Pancreas (tissue), 10 donors: ENCODE data around the gene HID1. TPM values are rescaled to one million over a fixed set of nuclear protein-coding genes. Genes with fewer than 3 reads are reported as not detected.
A peak's percentile ranks its signal among the peaks of the same experiment; 100 is the strongest.

Experiments
- ATAC-seq, 4 donors: fragments of 200-7000 bp; cut with Tn5 transposase; one replicate each; pipeline versions ENCODE4 v1.8.0 to v1.9.1; 2020; ENCODE audit warnings: mild to moderate bottlenecking in 4 of 4, moderate library complexity in 4 of 4
- DNase-seq, 6 donors: peaks; one replicate each; pipeline ENCODE4 v3.0.0-alpha.2; 2020
- FAIRE-seq: peaks from 2 replicates; lab custom pipeline; 2012; peaks lifted over from hg19 to GRCh38; lab: Jason Lieb, UNC
- H3K27ac ChIP-seq, 4 donors: fragments of 200-600 bp; sonication (generic); 1 replicate in 3 of 4; 2 replicates in 1 of 4; pipeline versions ENCODE4 v1.5.0 to v1.8.0; 2020
- H3K27me3 ChIP-seq, 4 donors: fragments of 200-600 bp; one replicate each; pipeline ENCODE4 v1.8.0; 2021
- H3K36me3 ChIP-seq, 3 donors: fragments of 200-600 bp; sonication (generic) in 1 of 3; one replicate each; pipeline versions ENCODE4 v1.5.0 to v1.8.0; 2020 to 2021
- H3K4me1 ChIP-seq, 3 donors: fragments of 200-600 bp; one replicate each; pipeline ENCODE4 v1.8.0; 2021
- H3K4me3 ChIP-seq, 4 donors: fragments of 200-600 bp; sonication (generic) in 2 of 4; one replicate each; pipeline versions ENCODE4 v1.5.0 to v1.8.0; 2020 to 2021
- H3K9me3 ChIP-seq, 4 donors: fragments of 200-600 bp; one replicate each; pipeline ENCODE4 v1.8.0; 2021
- CTCF ChIP-seq, 4 donors: fragments of 200-600 bp; sonication (generic) in 3 of 4; IDR thresholded peaks; one replicate each; pipeline versions ENCODE4 v1.5.0 to v1.8.0; 2021; ENCODE audit warnings: antibody characterized with exemption in 4 of 4
- WGBS, 2 donors: extraction: QIAGEN DNeasy Blood & Tissue Kit; methylation state at CpG; one replicate each; pipeline ENCODE4 v1.1.7; 2013; 5-methylcytosine and 5-hydroxymethylcytosine counted together
- intact Hi-C, 3 donors: fragments of 100-400 bp; cut with DNase I; formaldehyde crosslinking; loops; one replicate each; pipeline versions ENCODE4 v1.11.1 to v1.14.2; 2022
- polyA plus RNA-seq, 2 donors: library from polyadenylated mRNA; stranded (reverse); fragments of 200-250 nt; gene quantifications; one replicate each; pipeline ENCODE4 v1.2.3, GENCODE V29; 2013
- total RNA-seq, 6 donors: library from RNA; stranded (reverse); fragmentation: NEBNext Ultra II Directional in 4 of 6; extraction: Animal tissue kit (Norgen Biotek cat#: 25700) in 4 of 6; gene quantifications; one replicate each; pipeline versions ENCODE4 v1.2.1 to v1.2.4, GENCODE V29; 2021 to 2023
- donor health status: healthy with polysubstance abuse.
- donor health status: DM: no; HTN: no; CAD: no; lungs with moderate emphysema.
- donor health status: DM: no; HTN: no; CAD: no.
- donor health status: control.
- donor health status: control.
- donor health status: Bipolar disorder and iron deficiency.
- donor health status: DM: yes; HTN: yes; CAD: no.
- donor health status: DM: no; HTN: no; CAD: no.
- donor health status: DM: no; HTN: no; CAD: no.
- donor health status: DM: yes; HTN: yes; CAD: no.

The HID1 gene
- total and polyA plus RNA-seq, 8 donors: 76.7 to 262 (median 126) TPM

GRCh38 chr17:75001915-75002843, 29.6 kb upstream of the HID1 start:
- DNase-seq: no peak
- Histone ChIP-seq H3K9me3 (no peaks in the 10 kb centered on the region), H3K4me3 (no peak overlapping the region), H3K4me1 (no peaks in the 10 kb centered on the region), H3K27me3 (no peaks in the 10 kb centered on the region), H3K27ac (no peak overlapping the region), H3K36me3 (peaks cover 0 to 8% (median 0%) of the 10 kb centered on the region in 3 donors)
- intact Hi-C loops: no loop called here
- WGBS, 2 donors: 84 to 92% methylated on average over 15 of the region's 15 CpGs
- ATAC-seq: no peak
- TF ChIP-seq CTCF (IDR thresholded peaks at IDR 0.05): no peak
- FAIRE-seq: no peak

- Histone ChIP-seq H3K27ac (no peak overlapping the region), H3K36me3 (peaks cover 0 to 8% (median 0%) of the 10 kb centered on the region in 3 donors), H3K4me3 (no peak overlapping the region), H3K27me3 (no peaks in the 10 kb centered on the region), H3K9me3 (no peaks in the 10 kb centered on the region), H3K4me1 (no peaks in the 10 kb centered on the region)
- no peak for ATAC-seq
- 65 to 75% methylated on average over 4 of the region's 4 CpGs for WGBS, 2 donors
- FAIRE-seq: no peak
- intact Hi-C loops: no loop called here
- DNase-seq: no peak
- TF ChIP-seq CTCF (IDR thresholded peaks at IDR 0.05): no peak
Measured at GRCh38 chr17:74999523-74999922, 27.0 kb upstream of the HID1 start.

- no peak overlapping the region for H3K4me3 ChIP-seq
- peaks cover 0 to 8% (median 0%) of the 10 kb centered on the region in 3 donors for H3K36me3 ChIP-seq
- no peak for TF ChIP-seq CTCF (IDR thresholded peaks at IDR 0.05)
- H3K27me3 ChIP-seq: no peaks in the 10 kb centered on the region
- no peak for ATAC-seq
- no peak for DNase-seq
- peaks cover 0 to 5% (median 0%) of the 10 kb centered on the region in 3 donors for H3K4me1 ChIP-seq
- 82 to 85% methylated on average over 6 of the region's 6 CpGs for WGBS, 2 donors
- H3K27ac ChIP-seq: no peak overlapping the region
- no peak for FAIRE-seq
- no peaks in the 10 kb centered on the region for H3K9me3 ChIP-seq
- intact Hi-C loops: no loop called here
Measured at GRCh38 chr17:74998783-74999182, 26.2 kb upstream of the HID1 start.

GRCh38 chr17:74995847-74996246, 23.3 kb upstream of the HID1 start:
- Histone ChIP-seq H3K4me1 (peaks cover 0 to 23% (median 4%) of the 10 kb centered on the region in 3 donors), H3K27ac (peak overlapping the region in 3 of 4 donors; percentile 8 to 12 (median 10)), H3K36me3 (no peaks in the 10 kb centered on the region), H3K9me3 (no peaks in the 10 kb centered on the region), H3K27me3 (no peaks in the 10 kb centered on the region), H3K4me3 (no peak overlapping the region)
- DNase-seq (no peak), ATAC-seq (no peak), FAIRE-seq (no peak)
- no peak for TF ChIP-seq CTCF (IDR thresholded peaks at IDR 0.05)
- intact Hi-C loops: no loop called here
- WGBS, 2 donors: 51% methylated on average over 5 of the region's 5 CpGs

GRCh38 chr17:74994440-74994839, 21.9 kb upstream of the HID1 start:
- no peak for FAIRE-seq
- Histone ChIP-seq H3K27ac (peak overlapping the region in 3 of 4 donors; percentile 37 to 85 (median 83)), H3K4me1 (peaks cover 0 to 23% (median 4%) of the 10 kb centered on the region in 3 donors), H3K9me3 (no peaks in the 10 kb centered on the region), H3K27me3 (no peaks in the 10 kb centered on the region), H3K4me3 (no peak overlapping the region), H3K36me3 (no peaks in the 10 kb centered on the region)
- no peak for DNase-seq
- no peak for TF ChIP-seq CTCF (IDR thresholded peaks at IDR 0.05)
- intact Hi-C loops: no loop called here
- ATAC-seq: no peak
- 63 to 75% methylated on average over 7 of the region's 7 CpGs for WGBS, 2 donors
